ENCODE measurements around the gene LCP1. TPM values are rescaled to one million over a fixed set of nuclear protein-coding genes. Genes with fewer than 3 reads are reported as not detected.

The LCP1 gene
- total and polyA plus RNA-seq, 2 of the 13 experiments (the other 11 are each of a cell fraction or from before 2014, with no cell fraction given) = 1.6 TPM

- TF ChIP-seq, protein P1, sequence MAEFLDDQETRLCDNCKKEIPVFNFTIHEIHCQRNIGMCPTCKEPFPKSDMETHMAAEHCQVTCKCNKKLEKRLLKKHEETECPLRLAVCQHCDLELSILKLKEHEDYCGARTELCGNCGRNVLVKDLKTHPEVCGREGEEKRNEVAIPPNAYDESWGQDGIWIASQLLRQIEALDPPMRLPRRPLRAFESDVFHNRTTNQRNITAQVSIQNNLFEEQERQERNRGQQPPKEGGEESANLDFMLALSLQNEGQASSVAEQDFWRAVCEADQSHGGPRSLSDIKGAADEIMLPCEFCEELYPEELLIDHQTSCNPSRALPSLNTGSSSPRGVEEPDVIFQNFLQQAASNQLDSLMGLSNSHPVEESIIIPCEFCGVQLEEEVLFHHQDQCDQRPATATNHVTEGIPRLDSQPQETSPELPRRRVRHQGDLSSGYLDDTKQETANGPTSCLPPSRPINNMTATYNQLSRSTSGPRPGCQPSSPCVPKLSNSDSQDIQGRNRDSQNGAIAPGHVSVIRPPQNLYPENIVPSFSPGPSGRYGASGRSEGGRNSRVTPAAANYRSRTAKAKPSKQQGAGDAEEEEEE (CRISPR knock-in tag; IDR thresholded peaks at IDR 0.05; ENCODE audit: borderline replicate concordance) = no peak
- no peak for TF ChIP-seq AGO2 (optimal IDR thresholded peaks at IDR 0.05; ENCODE audit: low read depth, low read length)
Observed at GRCh38 chr13:46140044-46140443, 41.9 kb downstream of the LCP1 start (continued).

GRCh38 chr13:46137627-46138317, 44.2 kb downstream of the LCP1 start:
- FAIRE-seq = no peak
- peaks cover 68% of the 10 kb centered on the region for H3K4me1 ChIP-seq (ENCODE audit: insufficient read depth, low read length)
- no peaks in the 10 kb centered on the region for H3K36me3 ChIP-seq (replicated peaks in 1 of 2; ENCODE audit: control insufficient read depth in 1 of 2, insufficient read depth in 2 of 2, low read length in 2 of 2)
- ChIA-PET CTCF (ENCODE audit: low intra/inter-chr PET ratio, low total read pairs) (no interaction called here), POLR2A (no interaction called here)
- no peak overlapping the region for H3K9ac ChIP-seq (ENCODE audit: insufficient read depth, low read depth, low read length)
- H3K9me3 ChIP-seq (ENCODE audit: low read length) = no peaks in the 10 kb centered on the region
- no peaks in the 10 kb centered on the region for H3K79me2 ChIP-seq (ENCODE audit: insufficient read depth, low read length)
- DNase-seq (ENCODE audit: low spot score) = no peak
- no peak overlapping the region for H3K4me3 ChIP-seq (replicated peaks in 1 of 3; ENCODE audit: insufficient read depth in 1 of 3, low read depth in 2 of 3, low read length in 3 of 3)
- no peak for ATAC-seq
- in situ Hi-C loops (cut with HindIII; ENCODE audit: extremely low pct_ligation_motif_present, low pct_unique_long_range_greater_than_20kb) = no loop called here
- H3K27ac ChIP-seq (ENCODE audit: extremely low read length, insufficient read depth, low read length) = no peak overlapping the region
- H3K4me2 ChIP-seq (ENCODE audit: low read depth, low read length) = no peak overlapping the region
- WGBS (ENCODE audit: low lambda C conversion rate) = 82% methylated on average over 2 of the region's 2 CpGs
- no peaks in the 10 kb centered on the region for H4K20me1 ChIP-seq (ENCODE audit: insufficient read depth, low read length)
- no TSS peak for BruUV-seq (replicated peaks)
- intact Hi-C loops (cut with micrococcal nuclease; ENCODE audit: unreplicated experiment) = no loop called here
- H3K27me3 ChIP-seq (ENCODE audit: control insufficient read depth in 1 of 2, insufficient read depth in 2 of 2, low read length in 2 of 2) = no peaks in the 10 kb centered on the region
- no peak overlapping the region for H2AFZ ChIP-seq (ENCODE audit: low read length)
- no peak for TF ChIP-seq ZNF546 (CRISPR knock-in tag; conservative IDR thresholded peaks at IDR 0.05)
- TF ChIP-seq BCL3 (CRISPR knock-in tag; IDR thresholded peaks at IDR 0.05) = no peak
- no peak for TF ChIP-seq ZKSCAN5 (CRISPR knock-in tag; IDR thresholded peaks at IDR 0.05)
- TF ChIP-seq MED13 (CRISPR knock-in tag; IDR thresholded peaks at IDR 0.05) = no peak
- TF ChIP-seq, protein P2, sequence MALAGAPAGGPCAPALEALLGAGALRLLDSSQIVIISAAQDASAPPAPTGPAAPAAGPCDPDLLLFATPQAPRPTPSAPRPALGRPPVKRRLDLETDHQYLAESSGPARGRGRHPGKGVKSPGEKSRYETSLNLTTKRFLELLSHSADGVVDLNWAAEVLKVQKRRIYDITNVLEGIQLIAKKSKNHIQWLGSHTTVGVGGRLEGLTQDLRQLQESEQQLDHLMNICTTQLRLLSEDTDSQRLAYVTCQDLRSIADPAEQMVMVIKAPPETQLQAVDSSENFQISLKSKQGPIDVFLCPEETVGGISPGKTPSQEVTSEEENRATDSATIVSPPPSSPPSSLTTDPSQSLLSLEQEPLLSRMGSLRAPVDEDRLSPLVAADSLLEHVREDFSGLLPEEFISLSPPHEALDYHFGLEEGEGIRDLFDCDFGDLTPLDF (CRISPR knock-in tag; IDR thresholded peaks at IDR 0.05) = no peak
- TF ChIP-seq MEIS1 (CRISPR knock-in tag; IDR thresholded peaks at IDR 0.05; ENCODE audit: borderline replicate concordance) = no peak
- TF ChIP-seq ELF1 (CRISPR knock-in tag; IDR thresholded peaks at IDR 0.05) = no peak
- no peak for TF ChIP-seq KLF6 (CRISPR knock-in tag; IDR thresholded peaks at IDR 0.05)
- no peak for TF ChIP-seq BCL6 (CRISPR knock-in tag; IDR thresholded peaks at IDR 0.05)
- no peak for TF ChIP-seq CREB1 (IDR thresholded peaks at IDR 0.05)
- TF ChIP-seq CREB1 (CRISPR knock-in tag; IDR thresholded peaks at IDR 0.05) = no peak
- TF ChIP-seq DBP (CRISPR knock-in tag; IDR thresholded peaks at IDR 0.05; ENCODE audit: not compliant biosample characterization) = no peak
- TF ChIP-seq ARID3A (IDR thresholded peaks at IDR 0.05; ENCODE audit: low read depth, low read length) = no peak
- no peak for TF ChIP-seq CREM (IDR thresholded peaks at IDR 0.05)
- no peak for TF ChIP-seq CREM (CRISPR knock-in tag; IDR thresholded peaks at IDR 0.05)
